Measurements from ENCODE around the gene SPNS3.
A peak's percentile ranks its signal among the peaks of the same experiment; 100 is the strongest.

Gene SPNS3, protein sequence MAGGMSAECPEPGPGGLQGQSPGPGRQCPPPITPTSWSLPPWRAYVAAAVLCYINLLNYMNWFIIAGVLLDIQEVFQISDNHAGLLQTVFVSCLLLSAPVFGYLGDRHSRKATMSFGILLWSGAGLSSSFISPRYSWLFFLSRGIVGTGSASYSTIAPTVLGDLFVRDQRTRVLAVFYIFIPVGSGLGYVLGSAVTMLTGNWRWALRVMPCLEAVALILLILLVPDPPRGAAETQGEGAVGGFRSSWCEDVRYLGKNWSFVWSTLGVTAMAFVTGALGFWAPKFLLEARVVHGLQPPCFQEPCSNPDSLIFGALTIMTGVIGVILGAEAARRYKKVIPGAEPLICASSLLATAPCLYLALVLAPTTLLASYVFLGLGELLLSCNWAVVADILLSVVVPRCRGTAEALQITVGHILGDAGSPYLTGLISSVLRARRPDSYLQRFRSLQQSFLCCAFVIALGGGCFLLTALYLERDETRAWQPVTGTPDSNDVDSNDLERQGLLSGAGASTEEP

GRCh38 chr17:4433515-4434031, at the start of gene SPNS3:
Gene SPNS3 (plus strand): TSS chr17:4433940. CDS start chr17:4433968, 28 bp downstream.
- DNase-seq, result no peak

DNA sequence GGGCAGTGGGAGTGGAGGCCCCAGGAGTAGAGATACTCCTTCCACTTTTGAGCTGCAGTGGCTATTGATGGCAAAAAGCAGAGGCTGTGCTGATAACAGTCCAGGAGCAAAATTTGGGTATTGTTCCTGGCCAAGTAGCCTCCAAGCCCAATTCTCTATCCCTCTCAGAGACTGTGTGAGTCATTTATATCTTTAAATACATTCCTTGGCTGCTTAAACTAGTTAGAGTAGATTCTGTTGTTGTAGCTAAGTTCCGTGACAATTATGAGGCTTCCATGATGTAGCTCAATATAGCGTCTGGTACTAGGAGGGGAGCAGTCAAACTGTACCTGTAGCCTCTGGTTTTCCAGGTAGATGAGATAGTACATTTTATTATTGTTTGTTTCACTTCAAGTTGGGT, 47.3 kb upstream of the SPNS3 start:
- DNase-seq, result no peak

DNA sequence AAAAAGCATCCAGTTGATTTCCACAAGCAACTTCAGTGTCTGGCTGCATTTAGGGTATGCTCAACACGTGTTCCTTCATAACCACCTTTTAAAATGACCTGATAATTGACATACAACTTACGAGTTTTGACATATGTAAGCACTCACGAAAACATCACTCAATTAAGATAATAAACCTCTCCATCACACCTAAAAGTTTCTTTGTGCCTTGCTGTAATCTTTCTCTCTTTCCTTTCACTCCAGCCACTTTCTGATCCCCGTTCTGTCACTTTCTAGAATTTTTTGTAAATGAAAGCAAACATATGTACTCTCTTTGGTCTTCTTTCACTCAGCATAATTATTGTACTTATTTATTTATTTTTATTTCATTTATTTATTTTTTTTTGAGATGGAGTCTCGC, 46.6 kb upstream of the SPNS3 start:
- DNase-seq, result no peak

DNA sequence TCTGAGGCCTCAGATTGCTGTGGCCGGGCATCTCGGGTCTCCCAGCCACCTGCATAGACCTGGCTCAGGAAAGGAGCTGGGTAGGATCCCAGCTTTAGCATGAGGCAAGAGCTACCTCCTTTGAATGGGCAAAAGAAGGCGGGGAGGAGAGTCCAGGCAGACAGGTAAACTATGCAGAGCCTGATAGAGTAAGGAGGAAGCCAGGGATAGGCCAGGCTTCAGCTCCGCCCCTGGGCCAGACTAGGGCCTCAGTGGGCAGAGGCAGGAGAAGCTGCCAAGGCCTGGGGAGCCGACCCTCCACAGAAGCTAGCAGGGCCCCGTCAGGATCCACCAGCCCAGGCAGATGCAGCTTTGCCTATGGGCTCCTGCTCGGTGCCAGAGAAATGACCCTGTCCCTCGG, 44.7 kb upstream of the SPNS3 start:
- DNase-seq, result no peak

- DNase-seq, result peak; percentile 50
Observed at GRCh38 chr17:4393806-4394205, 39.9 kb upstream of the SPNS3 start.

DNA sequence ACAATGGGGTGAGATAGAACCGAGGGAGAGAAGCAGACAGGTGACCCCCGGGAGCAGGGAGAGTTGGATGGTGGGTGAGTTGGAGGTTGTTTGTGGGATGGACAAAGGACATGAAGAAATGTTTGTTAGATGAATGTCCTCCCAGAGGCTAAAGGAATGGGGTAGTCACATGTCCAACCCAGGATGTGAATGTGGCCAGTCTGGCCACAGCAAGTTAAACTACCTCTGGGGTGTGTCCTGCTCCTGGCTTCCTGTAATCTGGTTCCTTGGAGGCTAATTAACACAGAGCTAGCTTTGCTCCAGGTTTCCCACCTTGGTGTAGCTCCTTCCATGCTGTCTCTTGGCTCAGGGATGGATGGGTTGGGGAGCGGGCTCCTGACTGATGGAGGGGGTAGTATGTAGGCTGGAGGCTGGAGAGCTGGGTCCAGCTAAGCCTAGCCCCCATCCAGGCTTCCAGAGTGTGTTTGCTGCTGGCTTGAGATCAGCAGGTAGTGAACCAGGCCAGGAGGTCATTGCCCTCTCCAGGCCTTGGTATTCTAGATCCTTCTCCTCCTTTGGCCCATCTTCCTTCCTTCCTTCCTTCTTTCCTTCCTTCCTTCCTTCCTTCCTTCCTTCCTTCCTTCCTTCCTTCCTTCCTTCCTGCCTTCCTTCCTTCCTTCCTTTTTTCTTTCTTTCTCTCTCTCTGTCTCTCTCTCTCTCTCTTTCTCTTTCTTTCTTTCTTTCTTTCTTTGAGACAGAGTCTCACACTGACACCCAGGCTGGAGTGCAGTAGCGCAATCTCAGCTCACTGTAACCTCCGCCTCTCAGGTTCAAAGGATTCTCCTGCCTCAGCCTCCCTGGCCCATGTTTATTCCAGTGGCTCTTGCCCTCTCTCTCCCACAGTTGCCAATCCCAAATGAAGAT, 39.3 kb upstream of the SPNS3 start:
- no peak for DNase-seq

DNA sequence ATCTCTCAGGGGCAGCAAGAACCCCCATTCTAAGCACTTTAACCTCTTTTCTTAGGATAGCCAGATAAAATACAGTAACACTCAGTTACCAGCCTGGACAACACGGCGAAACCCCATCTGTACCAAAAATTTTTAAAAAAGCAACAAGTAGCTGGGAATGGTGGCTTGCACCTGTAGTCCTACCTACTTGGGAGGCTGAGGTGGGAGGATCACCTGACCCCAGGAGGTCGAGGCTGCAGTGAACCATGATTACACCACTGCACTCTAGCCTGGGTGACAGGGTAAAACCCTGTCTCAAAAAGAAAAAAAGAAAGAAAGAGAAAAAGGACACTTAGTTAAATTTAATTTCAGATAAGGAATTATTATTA, 38.6 kb upstream of the SPNS3 start:
- no peak for DNase-seq

- no peak for DNase-seq
Observed at GRCh38 chr17:4397840-4398239, 35.9 kb upstream of the SPNS3 start.

- DNase-seq, result no peak
Observed at GRCh38 chr17:4405038-4405669, 28.6 kb upstream of the SPNS3 start.

GRCh38 chr17:4405699-4406098, 28.0 kb upstream of the SPNS3 start:
- DNase-seq, result no peak

DNA sequence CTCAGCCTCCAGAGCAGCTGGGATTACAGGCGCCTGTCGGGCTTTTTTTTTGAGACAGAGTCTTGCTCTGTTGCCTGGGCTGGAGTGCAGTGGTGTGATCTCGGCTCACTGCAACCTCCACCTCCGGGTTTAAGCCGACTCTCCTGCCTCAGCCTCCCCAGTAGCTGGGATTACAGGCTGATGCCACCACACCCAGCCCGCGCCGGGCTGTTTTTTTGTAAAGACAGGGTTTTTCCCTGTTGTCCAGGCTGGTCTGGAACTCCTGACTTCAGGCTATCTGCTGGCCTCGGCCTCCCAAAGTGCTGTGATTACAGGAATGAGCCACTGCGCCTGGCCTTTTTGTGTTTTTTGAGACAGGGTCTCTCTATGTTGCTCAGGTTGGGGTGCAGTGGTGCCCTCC, 27.4 kb upstream of the SPNS3 start:
- DNase-seq, result no peak

DNA sequence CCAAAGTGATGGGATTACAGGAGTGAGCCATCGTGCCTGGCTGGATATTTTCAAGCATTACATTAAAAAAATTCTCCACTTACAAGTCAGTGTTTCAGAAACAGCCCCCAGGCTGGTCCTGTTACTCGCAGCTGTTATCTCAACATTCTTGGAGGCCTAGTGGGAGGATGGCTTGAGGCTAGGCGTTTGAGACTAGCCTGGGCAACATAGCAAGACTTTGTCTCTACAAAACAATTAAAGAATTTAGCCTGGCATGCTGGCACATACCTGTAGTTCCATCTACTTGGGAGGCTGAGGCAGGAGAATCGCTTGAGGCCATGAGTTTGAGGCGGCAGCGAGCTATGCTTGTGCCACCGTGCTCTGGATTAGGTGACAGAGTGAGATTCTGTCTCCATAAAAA, 26.5 kb upstream of the SPNS3 start:
- no peak for DNase-seq

- DNase-seq, result no peak
Observed at GRCh38 chr17:4407851-4408250, 25.9 kb upstream of the SPNS3 start.

GRCh38 chr17:4409659-4410058, 24.1 kb upstream of the SPNS3 start:
- DNase-seq, result no peak

DNA sequence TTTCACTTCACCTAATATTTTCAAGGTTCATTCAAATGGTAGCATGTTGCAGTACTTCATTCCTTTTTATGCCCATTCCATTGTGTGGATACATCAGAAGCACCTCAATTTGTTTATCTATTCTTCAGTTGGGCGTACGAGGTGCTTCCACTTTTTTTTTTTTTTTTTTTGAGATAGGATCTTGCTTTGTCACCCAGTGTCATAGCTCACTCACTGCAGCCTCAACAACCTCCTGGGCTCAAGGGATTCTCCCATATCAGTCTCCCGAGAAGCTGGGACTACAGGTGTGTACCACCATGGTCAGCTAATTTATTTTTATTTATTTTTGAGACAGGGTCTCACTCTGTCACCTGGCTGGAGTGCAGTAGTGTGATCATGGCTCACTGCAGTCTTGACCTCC, 22.5 kb upstream of the SPNS3 start:
- DNase-seq, result no peak

GRCh38 chr17:4412933-4413831, 20.6 kb upstream of the SPNS3 start:
- DNase-seq, result peak; percentile 85

DNA sequence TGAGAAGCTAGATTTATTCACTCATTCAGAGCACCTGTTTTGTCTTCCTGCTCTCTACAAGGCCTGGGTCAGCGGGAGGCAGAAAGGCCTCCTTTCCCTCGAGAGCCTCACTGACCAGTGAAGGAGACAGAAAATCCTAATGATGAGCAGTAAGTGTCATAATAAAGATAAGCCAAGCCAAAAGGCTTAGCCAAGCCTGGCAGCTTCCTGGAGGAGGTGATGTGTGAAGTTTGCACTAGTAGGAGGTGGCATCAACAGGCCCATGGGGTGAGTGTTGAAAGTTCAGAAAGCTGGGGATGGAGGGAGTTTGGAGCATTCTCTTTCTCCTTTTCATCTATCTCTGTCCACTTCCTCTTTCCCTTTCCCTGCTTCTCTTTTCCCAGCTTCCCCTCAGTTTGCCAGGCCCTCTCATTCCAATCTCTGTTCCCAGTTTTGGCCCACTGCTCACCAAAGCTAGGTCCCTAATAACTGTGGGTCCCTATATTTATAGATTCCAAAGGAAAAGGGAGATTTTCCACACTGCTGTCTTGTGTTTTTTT, 16.5 kb upstream of the SPNS3 start:
- DNase-seq, result no peak

- DNase-seq, result peak; percentile 75
Observed at GRCh38 chr17:4420692-4421131, 13.0 kb upstream of the SPNS3 start.

DNA sequence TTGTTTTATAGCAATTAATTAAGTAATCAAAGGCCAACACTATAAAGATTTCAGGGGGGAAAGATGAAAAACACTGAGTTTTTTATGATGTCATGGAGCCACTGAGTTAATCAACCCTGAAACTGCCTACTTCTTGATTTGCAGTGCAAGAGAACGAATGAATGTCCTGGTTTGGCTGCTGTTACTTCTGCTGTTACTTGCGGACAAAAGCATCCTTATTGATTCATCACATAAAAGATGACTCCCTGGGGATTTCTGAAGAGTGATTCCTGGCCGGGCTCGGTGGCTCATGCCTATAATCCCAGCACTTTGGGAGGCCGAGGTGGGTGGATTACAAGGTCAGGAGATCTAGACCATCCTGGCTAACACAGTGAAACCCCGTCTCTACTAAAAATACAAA, 10.9 kb upstream of the SPNS3 start:
- no peak for DNase-seq

DNA sequence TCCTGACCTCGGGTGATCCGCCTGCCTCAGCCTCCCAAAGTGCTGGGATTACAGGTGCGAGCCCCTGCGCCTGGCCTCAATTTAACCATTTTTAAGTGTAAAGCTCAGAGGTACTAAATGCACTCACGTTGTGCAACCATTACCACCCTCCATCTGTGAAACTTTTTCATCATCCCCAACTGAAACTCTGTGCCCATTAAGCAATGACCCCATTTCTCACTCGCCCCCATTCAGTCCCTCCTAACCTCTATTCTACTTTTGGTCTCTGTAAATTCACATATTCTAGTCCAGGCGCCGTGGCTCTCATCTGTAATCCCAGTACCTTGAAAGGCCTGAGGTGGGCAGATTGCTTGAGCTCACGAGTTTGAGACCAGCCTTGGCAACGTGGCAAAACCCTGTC, 8.3 kb upstream of the SPNS3 start:
- DNase-seq, result no peak

DNA sequence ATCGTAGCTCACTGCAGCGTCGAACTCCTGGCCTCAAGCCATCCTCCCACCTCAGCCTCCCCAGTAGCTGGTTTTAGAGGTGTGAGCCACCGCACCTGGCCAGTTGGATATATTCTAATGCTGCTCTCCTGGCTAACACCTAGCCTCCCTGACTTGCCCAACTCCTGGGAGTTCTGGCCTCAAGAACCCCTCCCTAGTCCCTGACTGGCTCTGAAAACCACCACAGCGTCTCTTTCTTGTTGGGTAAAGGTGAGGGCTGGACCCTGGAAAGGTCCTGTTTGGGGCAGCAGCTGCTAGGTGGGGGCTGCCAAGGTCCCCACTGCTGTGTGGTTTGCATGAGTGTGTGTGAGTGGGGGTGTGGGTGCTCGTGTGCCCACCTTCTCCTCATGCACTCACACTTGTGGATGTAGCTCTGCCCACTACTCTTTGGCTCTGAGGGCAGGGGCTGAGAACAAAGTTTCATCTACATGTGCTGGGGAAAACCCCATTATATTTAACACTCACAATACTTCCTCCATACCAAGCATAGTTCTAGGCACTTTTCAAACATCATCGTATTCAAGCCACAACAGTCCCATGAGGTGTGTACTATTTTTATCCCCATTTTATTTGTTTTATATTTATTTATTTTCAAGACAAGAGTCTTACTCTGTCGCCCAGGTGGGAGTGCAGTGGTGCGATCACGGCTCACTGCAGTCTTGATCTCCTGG, 7.1 kb upstream of the SPNS3 start:
- DNase-seq, result no peak

Data from DMS79 treated with DMSO at 0.1 percent for 48 hours (cell line).